Lung (tissue), 12 donors: Measurements from ENCODE around the gene PGM1. TPM values are rescaled to one million over a fixed set of nuclear protein-coding genes. Genes with fewer than 3 reads are reported as not detected.

Experiments used
- ATAC-seq: fragments of 200-7000 bp; cut with Tn5 transposase; one replicate; pipeline ENCODE4 v1.9.1; 2020; ENCODE audit warnings: moderate number of reproducible peaks; ENCODE audit not compliant: insufficient read depth, low FRiP score
- DNase-seq, 3 donors: peaks; one replicate each; pipeline ENCODE4 v3.0.0-alpha.2; 2013 to 2017
- H3K27ac ChIP-seq, 2 donors: one replicate each; pipeline ENCODE4 v1.5.1; 2013; ENCODE audit warnings: mild to moderate bottlenecking in 2 of 2, moderate library complexity in 2 of 2, control low read depth in 1 of 2, inconsistent platforms in 1 of 2, low read depth in 1 of 2, low read length in 1 of 2
- H3K27me3 ChIP-seq, 3 donors: one replicate each; pipeline ENCODE4 v1.5.1; 2013; ENCODE audit warnings: low read length in 2 of 3; ENCODE audit not compliant: control insufficient read depth in 3 of 3, insufficient read depth in 3 of 3
- H3K36me3 ChIP-seq, 4 donors: one replicate each; pipeline ENCODE4 v1.5.1; 2013; ENCODE audit warnings: low read length in 4 of 4, mild to moderate bottlenecking in 1 of 4, moderate library complexity in 1 of 4; ENCODE audit not compliant: control insufficient read depth in 4 of 4, insufficient read depth in 4 of 4
- H3K4me1 ChIP-seq, 5 donors: one replicate each; pipeline ENCODE4 v1.5.1; 2013; ENCODE audit warnings: low read length in 5 of 5, mild to moderate bottlenecking in 2 of 5, moderate library complexity in 1 of 5; ENCODE audit not compliant: control insufficient read depth in 5 of 5, insufficient read depth in 5 of 5
- H3K4me3 ChIP-seq: one replicate; pipeline ENCODE4 v1.5.1; 2013; ENCODE audit warnings: mild to moderate bottlenecking, control low read depth, moderate library complexity
- H3K9ac ChIP-seq, 2 donors: one replicate each; pipeline ENCODE4 v1.5.1; 2013; ENCODE audit warnings: low read length in 2 of 2, control low read depth in 1 of 2; ENCODE audit not compliant: insufficient read depth in 1 of 2
- H3K9me3 ChIP-seq, 4 donors: one replicate each; pipeline ENCODE4 v1.5.1; 2013; ENCODE audit warnings: low read length in 3 of 4, mild to moderate bottlenecking in 1 of 4, moderate library complexity in 1 of 4; ENCODE audit not compliant: control insufficient read depth in 4 of 4, insufficient read depth in 3 of 4
- WGBS, 2 donors: extraction: QIAGEN DNeasy Blood & Tissue Kit; methylation state at CpG; one replicate each; pipeline ENCODE4 v1.1.7; 2013; 5-methylcytosine and 5-hydroxymethylcytosine counted together
- polyA plus RNA-seq, 2 donors: library from polyadenylated mRNA; stranded (reverse); fragments of 200-250 nt; gene quantifications; one replicate each; pipeline ENCODE4 v1.2.1, GENCODE V29; 2013
- total RNA-seq, 2 donors: library from RNA; depleted of rRNA in 1 of 2; stranded (reverse); fragments of >200 nt in 1 of 2; gene quantifications; one replicate each; pipeline ENCODE4 v1.2.1, GENCODE V29; 2014 to 2021
- TF ChIP-seq, protein P1 (sequence below): IDR thresholded peaks from 2 replicates; pipeline ENCODE4 v1.5.1; 2012; ENCODE audit warnings: mild to moderate bottlenecking; ENCODE audit errors: control extremely low read depth, extremely low read depth
- donor health status: control.
- donor health status: control.
- donor health status: Bipolar disorder and iron deficiency.
- donor health status: healthy.
- donor health status: DM: yes; HTN: yes; CAD: no.

PGM1 gene
- total and polyA plus RNA-seq, 4 donors, result 9.1 to 53.8 (median 34.8) TPM

DNA sequence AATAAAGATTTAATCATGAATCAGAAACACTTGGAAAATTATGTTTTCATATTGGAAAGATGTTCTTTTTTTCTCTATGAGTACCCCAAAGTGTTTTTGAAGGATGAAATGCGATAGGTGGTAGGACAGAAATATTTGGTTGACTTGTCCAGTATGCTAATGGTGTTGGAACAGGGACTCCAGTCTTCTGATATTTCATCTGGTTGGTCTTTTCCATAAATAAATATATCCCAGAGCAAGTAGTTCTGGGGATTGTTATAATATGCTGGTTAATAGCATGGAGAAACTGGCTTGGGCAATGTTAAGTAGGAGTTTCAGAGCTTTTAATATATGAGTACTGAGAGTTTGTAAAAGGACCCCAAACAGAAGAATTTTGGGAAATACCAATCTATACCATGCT lies 8.7 kb downstream of the PGM1 start:
- Histone ChIP-seq H3K9me3 (no peaks in the 10 kb centered on the region), H3K27ac (no peak overlapping the region), H3K4me1 (peaks cover 0 to 8% (median 3%) of the 10 kb centered on the region in 5 donors), H3K27me3 (no peaks in the 10 kb centered on the region), H3K36me3 (peaks cover 0 to 2% (median 0%) of the 10 kb centered on the region in 4 donors), H3K4me3 (no peak overlapping the region), H3K9ac (no peak overlapping the region)
- 100% methylated on average over 1 of the region's 1 CpG for WGBS, 2 donors
- DNase-seq, result no peak
- ATAC-seq, result no peak
- TF ChIP-seq, protein P1, sequence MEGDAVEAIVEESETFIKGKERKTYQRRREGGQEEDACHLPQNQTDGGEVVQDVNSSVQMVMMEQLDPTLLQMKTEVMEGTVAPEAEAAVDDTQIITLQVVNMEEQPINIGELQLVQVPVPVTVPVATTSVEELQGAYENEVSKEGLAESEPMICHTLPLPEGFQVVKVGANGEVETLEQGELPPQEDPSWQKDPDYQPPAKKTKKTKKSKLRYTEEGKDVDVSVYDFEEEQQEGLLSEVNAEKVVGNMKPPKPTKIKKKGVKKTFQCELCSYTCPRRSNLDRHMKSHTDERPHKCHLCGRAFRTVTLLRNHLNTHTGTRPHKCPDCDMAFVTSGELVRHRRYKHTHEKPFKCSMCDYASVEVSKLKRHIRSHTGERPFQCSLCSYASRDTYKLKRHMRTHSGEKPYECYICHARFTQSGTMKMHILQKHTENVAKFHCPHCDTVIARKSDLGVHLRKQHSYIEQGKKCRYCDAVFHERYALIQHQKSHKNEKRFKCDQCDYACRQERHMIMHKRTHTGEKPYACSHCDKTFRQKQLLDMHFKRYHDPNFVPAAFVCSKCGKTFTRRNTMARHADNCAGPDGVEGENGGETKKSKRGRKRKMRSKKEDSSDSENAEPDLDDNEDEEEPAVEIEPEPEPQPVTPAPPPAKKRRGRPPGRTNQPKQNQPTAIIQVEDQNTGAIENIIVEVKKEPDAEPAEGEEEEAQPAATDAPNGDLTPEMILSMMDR, result no peak

DNA sequence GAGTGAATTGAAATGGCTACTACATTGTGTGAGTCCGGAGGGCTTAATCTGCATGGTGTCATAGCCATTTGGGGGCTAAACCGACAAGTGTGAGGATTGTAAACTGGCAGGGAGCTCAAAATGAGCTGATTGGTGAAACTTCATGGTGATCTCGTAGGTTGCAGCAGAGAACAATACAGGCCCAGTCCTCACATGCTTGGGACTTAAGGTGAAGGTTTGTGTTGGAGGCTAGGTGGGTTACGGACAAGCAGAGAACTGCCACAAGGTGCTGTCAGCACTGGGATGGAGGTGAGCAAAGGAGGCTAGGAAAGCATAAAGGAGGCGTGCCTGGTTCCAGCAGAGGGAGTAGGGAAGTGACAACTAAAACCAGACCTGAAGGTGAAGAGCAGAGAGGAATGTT lies 9.4 kb downstream of the PGM1 start:
- H3K4me3 ChIP-seq, result no peak overlapping the region
- no peak overlapping the region for H3K27ac ChIP-seq
- no peaks in the 10 kb centered on the region for H3K27me3 ChIP-seq
- WGBS, 2 donors, result 94 to 96% methylated on average over 5 of the region's 5 CpGs
- ATAC-seq (no peak), DNase-seq (no peak)
- peaks cover 0 to 8% (median 3%) of the 10 kb centered on the region in 5 donors for H3K4me1 ChIP-seq
- H3K9me3 ChIP-seq, result no peaks in the 10 kb centered on the region
- H3K9ac ChIP-seq, result no peak overlapping the region
- TF ChIP-seq, protein P1, result no peak
- peaks cover 0 to 2% (median 0%) of the 10 kb centered on the region in 4 donors for H3K36me3 ChIP-seq

- no peak overlapping the region for H3K4me3 ChIP-seq
- H3K27me3 ChIP-seq, result no peaks in the 10 kb centered on the region
- no peak for DNase-seq
- H3K27ac ChIP-seq, result no peak overlapping the region
- WGBS, 2 donors, result 97 to 98% methylated on average over 3 of the region's 3 CpGs
- ATAC-seq, result no peak
- H3K4me1 ChIP-seq, result peaks cover 0 to 8% (median 3%) of the 10 kb centered on the region in 5 donors
- H3K9me3 ChIP-seq, result no peaks in the 10 kb centered on the region
- no peak overlapping the region for H3K9ac ChIP-seq
- H3K36me3 ChIP-seq, result peaks cover 0 to 2% (median 0%) of the 10 kb centered on the region in 4 donors
- TF ChIP-seq, protein P1, result no peak
Observed at GRCh38 chr1:63603810-63604209, 10.6 kb downstream of the PGM1 start.

- no peaks in the 10 kb centered on the region for H3K27me3 ChIP-seq
- peaks cover 0 to 2% (median 0%) of the 10 kb centered on the region in 4 donors for H3K36me3 ChIP-seq
- H3K4me3 ChIP-seq, result no peak overlapping the region
- WGBS, 2 donors, result 95 to 97% methylated on average over 7 of the region's 7 CpGs
- DNase-seq (no peak), ATAC-seq (no peak)
- peaks cover 0 to 6% (median 3%) of the 10 kb centered on the region in 5 donors for H3K4me1 ChIP-seq
- TF ChIP-seq, protein P1, result no peak
- no peak overlapping the region for H3K9ac ChIP-seq
- no peak overlapping the region for H3K27ac ChIP-seq
- H3K9me3 ChIP-seq, result no peaks in the 10 kb centered on the region
Observed at GRCh38 chr1:63607322-63607721, 14.1 kb downstream of the PGM1 start.
